ENCODE results near the gene COL11A2.

DNA sequence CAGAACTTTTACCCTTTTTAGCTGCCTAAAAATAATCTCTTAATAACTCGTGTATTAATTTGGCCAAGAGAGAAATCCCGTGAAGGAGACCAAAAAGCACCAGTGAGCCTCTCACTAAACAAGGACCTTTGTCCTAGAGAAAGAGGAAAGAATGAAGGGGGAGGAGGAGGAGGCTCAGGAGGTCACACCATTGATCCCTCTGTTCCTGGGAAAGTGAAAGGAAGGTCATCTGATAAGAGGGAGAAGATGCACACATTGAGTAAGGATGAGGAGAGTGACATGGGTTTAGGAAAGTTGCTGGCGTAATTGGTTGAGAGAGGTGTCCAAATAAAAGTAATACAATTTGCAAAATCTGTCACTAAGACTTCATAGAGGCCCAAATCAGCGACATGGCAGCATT, 67.3 kb downstream of the COL11A2 start:
- TF ChIP-seq, protein P1, sequence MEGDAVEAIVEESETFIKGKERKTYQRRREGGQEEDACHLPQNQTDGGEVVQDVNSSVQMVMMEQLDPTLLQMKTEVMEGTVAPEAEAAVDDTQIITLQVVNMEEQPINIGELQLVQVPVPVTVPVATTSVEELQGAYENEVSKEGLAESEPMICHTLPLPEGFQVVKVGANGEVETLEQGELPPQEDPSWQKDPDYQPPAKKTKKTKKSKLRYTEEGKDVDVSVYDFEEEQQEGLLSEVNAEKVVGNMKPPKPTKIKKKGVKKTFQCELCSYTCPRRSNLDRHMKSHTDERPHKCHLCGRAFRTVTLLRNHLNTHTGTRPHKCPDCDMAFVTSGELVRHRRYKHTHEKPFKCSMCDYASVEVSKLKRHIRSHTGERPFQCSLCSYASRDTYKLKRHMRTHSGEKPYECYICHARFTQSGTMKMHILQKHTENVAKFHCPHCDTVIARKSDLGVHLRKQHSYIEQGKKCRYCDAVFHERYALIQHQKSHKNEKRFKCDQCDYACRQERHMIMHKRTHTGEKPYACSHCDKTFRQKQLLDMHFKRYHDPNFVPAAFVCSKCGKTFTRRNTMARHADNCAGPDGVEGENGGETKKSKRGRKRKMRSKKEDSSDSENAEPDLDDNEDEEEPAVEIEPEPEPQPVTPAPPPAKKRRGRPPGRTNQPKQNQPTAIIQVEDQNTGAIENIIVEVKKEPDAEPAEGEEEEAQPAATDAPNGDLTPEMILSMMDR (IDR thresholded peaks at IDR 0.05): no peak
- TF ChIP-seq EP300 (IDR thresholded peaks at IDR 0.05; ENCODE audit: borderline replicate concordance in 1 of 2, low read depth in 1 of 2, low read length in 1 of 2) (no peak), TAF1 (IDR thresholded peaks at IDR 0.05; ENCODE audit: borderline replicate concordance, low read depth, low read length) (no peak), JUND (IDR thresholded peaks at IDR 0.05) (no peak), EZH2phosphoT487 (IDR thresholded peaks at IDR 0.05; ENCODE audit: borderline replicate concordance, low read depth) (no peak), MXI1 (IDR thresholded peaks at IDR 0.05; ENCODE audit: low read depth, low read length) (no peak)
- TF ChIP-seq, protein P2, sequence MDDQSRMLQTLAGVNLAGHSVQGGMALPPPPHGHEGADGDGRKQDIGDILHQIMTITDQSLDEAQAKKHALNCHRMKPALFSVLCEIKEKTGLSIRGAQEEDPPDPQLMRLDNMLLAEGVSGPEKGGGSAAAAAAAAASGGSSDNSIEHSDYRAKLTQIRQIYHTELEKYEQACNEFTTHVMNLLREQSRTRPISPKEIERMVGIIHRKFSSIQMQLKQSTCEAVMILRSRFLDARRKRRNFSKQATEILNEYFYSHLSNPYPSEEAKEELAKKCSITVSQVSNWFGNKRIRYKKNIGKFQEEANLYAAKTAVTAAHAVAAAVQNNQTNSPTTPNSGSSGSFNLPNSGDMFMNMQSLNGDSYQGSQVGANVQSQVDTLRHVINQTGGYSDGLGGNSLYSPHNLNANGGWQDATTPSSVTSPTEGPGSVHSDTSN (IDR thresholded peaks at IDR 0.05): no peak

Measured in SK-N-SH (cell line).